ENCODE measurements around the gene MRGPRE. TPM values are rescaled to one million over a fixed set of nuclear protein-coding genes. Genes with fewer than 3 reads are reported as not detected.

Gene MRGPRE
- total RNA-seq, 2 donors from 2014 or later: not detected

- ATAC-seq (no peak), DNase-seq (ENCODE audit: low spot score in 2 of 2) (no peak)
- Mint-ChIP-seq H3K9me3 (no peaks in the 10 kb centered on the region), H3K36me3 (no peaks in the 10 kb centered on the region), H3K27ac (peak overlapping the region in 1 of 2 donors; percentile 9)
These were observed 38.0 kb downstream of the MRGPRE start for GRCh38 chr11:3194016-3194816.

- no peaks in the 10 kb centered on the region for H3K36me3 Mint-ChIP-seq
- ATAC-seq: no peak
- H3K9me3 Mint-ChIP-seq: no peaks in the 10 kb centered on the region
- H3K27ac Mint-ChIP-seq: no peak overlapping the region
- DNase-seq (ENCODE audit: low spot score in 2 of 2): no peak
These were observed 38.7 kb downstream of the MRGPRE start for GRCh38 chr11:3193373-3194015.

GRCh38 chr11:3192511-3193372 is 39.5 kb downstream of the MRGPRE start:
- ATAC-seq (no peak), DNase-seq (ENCODE audit: low spot score in 2 of 2) (no peak)
- Mint-ChIP-seq H3K27ac (no peak overlapping the region), H3K9me3 (no peaks in the 10 kb centered on the region), H3K36me3 (no peaks in the 10 kb centered on the region)

GRCh38 chr11:3191586-3192324 is 40.5 kb downstream of the MRGPRE start:
- ATAC-seq (no peak), DNase-seq (ENCODE audit: low spot score in 2 of 2) (no peak)
- Mint-ChIP-seq H3K36me3 (no peaks in the 10 kb centered on the region), H3K27ac (no peak overlapping the region), H3K9me3 (no peaks in the 10 kb centered on the region)

GRCh38 chr11:3190600-3190999 is 41.6 kb downstream of the MRGPRE start:
- H3K27ac Mint-ChIP-seq: no peak overlapping the region
- ATAC-seq (no peak), DNase-seq (ENCODE audit: low spot score in 2 of 2) (no peak)
- no peaks in the 10 kb centered on the region for H3K9me3 Mint-ChIP-seq
- H3K36me3 Mint-ChIP-seq: no peaks in the 10 kb centered on the region

GRCh38 chr11:3189886-3190583 is 42.2 kb downstream of the MRGPRE start:
- DNase-seq (ENCODE audit: low spot score in 2 of 2) (no peak), ATAC-seq (no peak)
- Mint-ChIP-seq H3K36me3 (no peaks in the 10 kb centered on the region), H3K27ac (no peak overlapping the region), H3K9me3 (no peaks in the 10 kb centered on the region)

GRCh38 chr11:3189196-3189843 is 42.9 kb downstream of the MRGPRE start:
- Mint-ChIP-seq H3K36me3 (no peaks in the 10 kb centered on the region), H3K27ac (no peak overlapping the region), H3K9me3 (no peaks in the 10 kb centered on the region)
- no peak for ATAC-seq
- DNase-seq (ENCODE audit: low spot score in 2 of 2): no peak

- Mint-ChIP-seq H3K9me3 (no peaks in the 10 kb centered on the region), H3K36me3 (no peaks in the 10 kb centered on the region), H3K27ac (no peak overlapping the region)
- ATAC-seq (no peak), DNase-seq (ENCODE audit: low spot score in 2 of 2) (no peak)
These were observed 43.6 kb downstream of the MRGPRE start for GRCh38 chr11:3188496-3189195.

GRCh38 chr11:3186166-3186953 is 45.9 kb downstream of the MRGPRE start:
- ATAC-seq (no peak), DNase-seq (ENCODE audit: low spot score in 2 of 2) (no peak)
- Mint-ChIP-seq H3K27ac (no peak overlapping the region), H3K9me3 (no peaks in the 10 kb centered on the region), H3K36me3 (no peaks in the 10 kb centered on the region)

- Mint-ChIP-seq H3K36me3 (no peaks in the 10 kb centered on the region), H3K9me3 (no peaks in the 10 kb centered on the region), H3K27ac (no peak overlapping the region)
- ATAC-seq: no peak
- DNase-seq (ENCODE audit: low spot score in 2 of 2): no peak
These were observed 47.4 kb downstream of the MRGPRE start for GRCh38 chr11:3184732-3185347.

- no peaks in the 10 kb centered on the region for H3K9me3 Mint-ChIP-seq
- ATAC-seq (no peak), DNase-seq (ENCODE audit: low spot score in 2 of 2) (no peak)
- H3K36me3 Mint-ChIP-seq: no peaks in the 10 kb centered on the region
- no peak overlapping the region for H3K27ac Mint-ChIP-seq
These were observed 48.7 kb downstream of the MRGPRE start for GRCh38 chr11:3183523-3183922.

- ATAC-seq (no peak), DNase-seq (ENCODE audit: low spot score in 2 of 2) (no peak)
- Mint-ChIP-seq H3K27ac (no peak overlapping the region), H3K9me3 (no peaks in the 10 kb centered on the region), H3K36me3 (no peaks in the 10 kb centered on the region)
These were observed 49.8 kb downstream of the MRGPRE start for GRCh38 chr11:3182462-3182852.

- DNase-seq (ENCODE audit: low spot score in 2 of 2): no peak
- Mint-ChIP-seq H3K27ac (no peak overlapping the region), H3K9me3 (no peaks in the 10 kb centered on the region), H3K36me3 (no peaks in the 10 kb centered on the region)
- no peak for ATAC-seq
These were observed 50.3 kb downstream of the MRGPRE start for GRCh38 chr11:3181725-3182461.

- no peak overlapping the region for H3K27ac Mint-ChIP-seq
- peaks cover 2 to 3% of the 10 kb centered on the region in 2 donors for H3K9me3 Mint-ChIP-seq
- DNase-seq (ENCODE audit: low spot score in 2 of 2): no peak
- peaks cover 3 to 4% of the 10 kb centered on the region in 2 donors for H3K36me3 Mint-ChIP-seq
- ATAC-seq: no peak
These were observed 51.3 kb downstream of the MRGPRE start for GRCh38 chr11:3180869-3181268.

Data from activated naive CD4-positive, alpha-beta T cell treated with anti-CD3 and anti-CD28 coated beads, Interleukin-2, amount 50 U/mL, for 72 hours (primary cell).